Endothelial cell of umbilical vein (primary cell): ENCODE measurements around the gene KIF19. TPM values are rescaled to one million over a fixed set of nuclear protein-coding genes. Genes with fewer than 3 reads are reported as not detected.

Experiments used
- BruUV-seq: library from RNA; stranded (reverse); fragments of 400-500 nt; replicated peaks from 2 replicates; lab custom pipeline; 2021; lab: Mats Ljungman, UMichigan
- CTCF ChIA-PET: fragments of 300-600, 350-600 bp; sonication (Branson Sonifier 250); formaldehyde crosslinking; loops from one replicate; lab custom pipeline; 2021; ENCODE audit warnings: antibody characterized with exemption, inconsistent platforms; lab: Charles Lee
- POLR2A ChIA-PET: fragments of 300-600, 350-600 bp; sonication (Branson Sonifier 250); formaldehyde crosslinking; loops from one replicate; lab custom pipeline; 2021; ENCODE audit warnings: antibody characterized with exemption, inconsistent platforms; lab: Charles Lee
- DNase-seq: peaks from one replicate; pipeline ENCODE4 v3.0.0-alpha.2; 2011; ENCODE audit warnings: low read depth, low spot score
- FAIRE-seq: peaks from 2 replicates; lab custom pipeline; 2011; peaks lifted over from hg19 to GRCh38; lab: Jason Lieb, UNC
- H2AFZ ChIP-seq: 2 replicates; pipeline ENCODE4 v1.6.0; 2012; ENCODE audit warnings: low read depth, low read length, control low read depth, inconsistent platforms
- H3K27ac ChIP-seq: 2 replicates; pipeline ENCODE4 v1.5.1; 2011; ENCODE audit warnings: low read depth, mild to moderate bottlenecking, control low read depth, low read length, moderate library complexity; ENCODE audit not compliant: insufficient read depth
- H3K27me3 ChIP-seq, 2 experiments: 2 replicates each; pipeline versions ENCODE4 v1.6.0 to v1.6.1; 2011; ENCODE audit warnings: low read length in 2 of 2, mixed read lengths in 1 of 2; ENCODE audit not compliant: control insufficient read depth in 2 of 2, insufficient read depth in 2 of 2
- H3K36me3 ChIP-seq, 2 experiments: 2 replicates in 1 of 2; 3 replicates in 1 of 2; pipeline ENCODE4 v1.5.1; 2011; ENCODE audit warnings: low read length in 2 of 2, mild to moderate bottlenecking in 1 of 2, moderate library complexity in 1 of 2; ENCODE audit not compliant: control insufficient read depth in 2 of 2, insufficient read depth in 2 of 2; ENCODE audit errors: extremely low read depth in 1 of 2
- H3K4me1 ChIP-seq: 3 replicates; pipeline ENCODE4 v1.5.1; 2011; ENCODE audit warnings: mild to moderate bottlenecking, low read length; ENCODE audit not compliant: control insufficient read depth, insufficient read depth; ENCODE audit errors: extremely low read depth
- H3K4me2 ChIP-seq: 2 replicates; pipeline ENCODE4 v1.6.1; 2011; ENCODE audit warnings: low read length, control low read depth, mixed read lengths; ENCODE audit not compliant: insufficient read depth
- H3K4me3 ChIP-seq, 3 experiments: fragments of 200-600 bp in 1 of 3; sonication (generic), shearing (Covaris generic) in 1 of 3; replicated peaks in 1 of 3; 2 replicates each; pipeline ENCODE4 v1.5.1; 2011 to 2016; ENCODE audit warnings: control low read depth in 3 of 3, low read length in 3 of 3, mild to moderate bottlenecking in 2 of 3, inconsistent platforms in 1 of 3, low read depth in 1 of 3, moderate library complexity in 1 of 3; ENCODE audit not compliant: insufficient read depth in 1 of 3
- H3K79me2 ChIP-seq: 2 replicates; pipeline ENCODE4 v1.6.0; 2012; ENCODE audit warnings: low read length, inconsistent platforms; ENCODE audit not compliant: control insufficient read depth, insufficient read depth
- H3K9ac ChIP-seq: replicated peaks from 2 replicates; pipeline ENCODE3; 2011; ENCODE audit warnings: low read length, control low read depth; ENCODE audit not compliant: insufficient read depth; ENCODE audit errors: extremely low read depth
- H3K9me1 ChIP-seq: replicated peaks from 3 replicates; pipeline ENCODE4 v1.6.0; 2011; ENCODE audit warnings: mild to moderate bottlenecking, low read length; ENCODE audit not compliant: control insufficient read depth, insufficient read depth; ENCODE audit errors: extremely low read depth
- H3K9me3 ChIP-seq: replicated peaks from 2 replicates; pipeline ENCODE4 v1.5.1; 2012; ENCODE audit warnings: low read length, inconsistent platforms; ENCODE audit not compliant: control insufficient read depth, insufficient read depth
- H4K20me1 ChIP-seq: replicated peaks from 2 replicates; pipeline ENCODE3; 2011; ENCODE audit warnings: mild to moderate bottlenecking, low read length; ENCODE audit not compliant: control insufficient read depth, insufficient read depth; ENCODE audit errors: extremely low read depth
- EZH2 ChIP-seq: IDR thresholded peaks from 2 replicates; pipeline ENCODE4 v1.6.1; 2012; ENCODE audit warnings: borderline replicate concordance, low read depth, mild to moderate bottlenecking, moderate library complexity, low read length, inconsistent platforms; ENCODE audit not compliant: severe bottlenecking
- FOS ChIP-seq: IDR thresholded peaks from 2 replicates; pipeline ENCODE4 v1.6.1; 2011; ENCODE audit warnings: mild to moderate bottlenecking, low read length, moderate library complexity, borderline replicate concordance; ENCODE audit not compliant: insufficient read depth
- GATA2 ChIP-seq: IDR thresholded peaks from 2 replicates; pipeline ENCODE4 v1.7.0; 2011; ENCODE audit warnings: low read depth, mild to moderate bottlenecking, moderate library complexity, mixed read lengths, low read length; ENCODE audit not compliant: insufficient read length, insufficient read depth
- JUN ChIP-seq: IDR thresholded peaks from 2 replicates; pipeline ENCODE4 v1.6.1; 2011; ENCODE audit warnings: borderline replicate concordance, low read depth; ENCODE audit not compliant: insufficient read length, insufficient read depth
- MYC ChIP-seq: IDR thresholded peaks from one replicate; pipeline ENCODE4 v1.6.1; 2011; ENCODE audit warnings: mild to moderate bottlenecking, low read depth, low read length
- POLR2A ChIP-seq: IDR thresholded peaks from 2 replicates; pipeline ENCODE4 v1.6.1; 2012; ENCODE audit warnings: low read depth, mild to moderate bottlenecking, control low read depth, low read length
- POLR2AphosphoS5 ChIP-seq: IDR thresholded peaks from 2 replicates; pipeline ENCODE4 v1.6.1; 2012; ENCODE audit warnings: low read depth, mild to moderate bottlenecking, control low read depth, low read length, moderate library complexity; ENCODE audit not compliant: insufficient read depth
- dilution Hi-C: fragments of 300-500 bp; cut with MboI; formaldehyde crosslinking; loops from one replicate; pipeline ENCODE4 v1.15.0; 2019; ENCODE audit warnings: low sequenced_read_pairs; ENCODE audit not compliant: extremely low pct_ligation_motif_present
- intact Hi-C: fragments of 100-400 bp; cut with micrococcal nuclease; formaldehyde crosslinking; loops from one replicate; pipeline ENCODE4 v1.10.0; 2022
- polyA plus RNA-seq, 4 experiments: library from polyadenylated mRNA; depleted of rRNA in 3 of 4; stranded (reverse) in 3 of 4; unstranded in 1 of 4; fragments of >200 nt; gene quantifications; 2 replicates each; pipeline versions ENCODE4 v1.2.1 to v1.2.3, GENCODE V29; 2011 to 2012; ENCODE audit warnings: missing spikeins in 1 of 4
- total RNA-seq: library from RNA; stranded (reverse); gene quantifications from 2 replicates; pipeline ENCODE4 v1.2.3, GENCODE V29; 2021
- TF ChIP-seq, protein P1 (sequence below), 2 donors: IDR thresholded peaks; 1 replicate in 1 of 2; 2 replicates in 1 of 2; pipeline ENCODE4 v1.5.1; 2011; ENCODE audit warnings: low read length in 2 of 2, mild to moderate bottlenecking in 2 of 2, moderate library complexity in 2 of 2, control low read depth in 1 of 2, inconsistent platforms in 1 of 2, low read depth in 1 of 2; ENCODE audit not compliant: insufficient read depth in 1 of 2; ENCODE audit errors: extremely low read depth in 1 of 2
- TF ChIP-seq, protein P2 (sequence below): IDR thresholded peaks from 2 replicates; pipeline ENCODE4 v1.6.1; 2011; ENCODE audit not compliant: insufficient read depth, insufficient read length

KIF19 gene
- total and polyA plus RNA-seq, 2 donors (not counting 3 experiments of a cell fraction or from before 2014, with no cell fraction given) = 0.10 to 0.84 TPM

DNA sequence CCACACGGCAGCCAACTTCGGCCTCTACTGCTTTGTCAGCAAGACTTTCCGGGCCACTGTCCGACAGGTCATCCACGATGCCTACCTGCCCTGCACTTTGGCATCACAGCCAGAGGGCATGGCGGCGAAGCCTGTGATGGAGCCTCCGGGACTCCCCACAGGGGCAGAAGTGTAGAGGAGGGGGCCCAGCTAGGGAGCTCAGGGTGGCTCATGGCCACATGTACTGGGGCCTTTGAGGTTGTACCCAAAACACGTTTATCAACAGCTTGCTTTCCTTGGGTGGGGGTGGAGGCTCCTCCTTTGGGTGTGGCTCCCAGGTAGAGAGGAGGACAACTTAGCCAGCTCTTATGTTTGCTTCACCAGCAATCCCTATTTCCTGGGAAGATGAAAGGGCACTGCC, 46.4 kb downstream of the KIF19 start:
- Histone ChIP-seq H3K4me2 (no peak overlapping the region), H3K9me1 (no peaks in the 10 kb centered on the region), H3K27ac (no peak overlapping the region), H3K9ac (no peak overlapping the region), H3K9me3 (no peaks in the 10 kb centered on the region), H3K79me2 (no peaks in the 10 kb centered on the region), H3K4me1 (no peaks in the 10 kb centered on the region), H3K36me3 (no peaks in the 10 kb centered on the region), H3K27me3 (no peaks in the 10 kb centered on the region), H3K4me3 (no peak overlapping the region), H4K20me1 (no peaks in the 10 kb centered on the region), H2AFZ (no peak overlapping the region)
- BruUV-seq = no TSS peak
- DNase-seq (no peak), FAIRE-seq (no peak)
- POLR2A ChIA-PET = no interaction called here
- intact Hi-C loops = no loop called here
- no peak for TF ChIP-seq EZH2
- no peak for TF ChIP-seq POLR2A
- TF ChIP-seq FOS = no peak
- TF ChIP-seq, protein P1, sequence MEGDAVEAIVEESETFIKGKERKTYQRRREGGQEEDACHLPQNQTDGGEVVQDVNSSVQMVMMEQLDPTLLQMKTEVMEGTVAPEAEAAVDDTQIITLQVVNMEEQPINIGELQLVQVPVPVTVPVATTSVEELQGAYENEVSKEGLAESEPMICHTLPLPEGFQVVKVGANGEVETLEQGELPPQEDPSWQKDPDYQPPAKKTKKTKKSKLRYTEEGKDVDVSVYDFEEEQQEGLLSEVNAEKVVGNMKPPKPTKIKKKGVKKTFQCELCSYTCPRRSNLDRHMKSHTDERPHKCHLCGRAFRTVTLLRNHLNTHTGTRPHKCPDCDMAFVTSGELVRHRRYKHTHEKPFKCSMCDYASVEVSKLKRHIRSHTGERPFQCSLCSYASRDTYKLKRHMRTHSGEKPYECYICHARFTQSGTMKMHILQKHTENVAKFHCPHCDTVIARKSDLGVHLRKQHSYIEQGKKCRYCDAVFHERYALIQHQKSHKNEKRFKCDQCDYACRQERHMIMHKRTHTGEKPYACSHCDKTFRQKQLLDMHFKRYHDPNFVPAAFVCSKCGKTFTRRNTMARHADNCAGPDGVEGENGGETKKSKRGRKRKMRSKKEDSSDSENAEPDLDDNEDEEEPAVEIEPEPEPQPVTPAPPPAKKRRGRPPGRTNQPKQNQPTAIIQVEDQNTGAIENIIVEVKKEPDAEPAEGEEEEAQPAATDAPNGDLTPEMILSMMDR (IDR thresholded peaks at IDR 0.05; ENCODE audit: extremely low read depth in 1 of 2, insufficient read depth in 1 of 2, low read depth in 1 of 2, low read length in 2 of 2) = no peak
- TF ChIP-seq MYC = no peak
- TF ChIP-seq GATA2 = no peak
- no peak for TF ChIP-seq POLR2AphosphoS5
- no peak for TF ChIP-seq JUN
- TF ChIP-seq, protein P2, sequence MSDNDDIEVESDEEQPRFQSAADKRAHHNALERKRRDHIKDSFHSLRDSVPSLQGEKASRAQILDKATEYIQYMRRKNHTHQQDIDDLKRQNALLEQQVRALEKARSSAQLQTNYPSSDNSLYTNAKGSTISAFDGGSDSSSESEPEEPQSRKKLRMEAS = no peak
- dilution Hi-C loops = no loop called here
- CTCF ChIA-PET = interaction anchor here (2.3 kb wide), 1 partner anchor 85 kb away, joined by 14 read pairs; no protein-coding TSS in a partner anchor
